WTC11 (cell line): ENCODE data around the gene OLFM2.

Source experiments
- CTCF ChIP-seq: fragments of 200-600 bp; IDR thresholded peaks from 2 replicates; pipeline ENCODE4 v1.8.0; 2022; ENCODE audit warnings: antibody characterized with exemption
- NR3C1 ChIP-seq: sonication (generic); formaldehyde crosslinking; conservative IDR thresholded peaks from 2 replicates; pipeline ENCODE4 v1.8.1; 2023; ENCODE audit warnings: low read depth, mild to moderate bottlenecking, missing genetic modification reagents
- RELA ChIP-seq: sonication (generic); formaldehyde crosslinking; IDR thresholded peaks from 2 replicates; pipeline ENCODE4 v1.8.1; 2022; ENCODE audit warnings: missing genetic modification reagents, mild to moderate bottlenecking, borderline replicate concordance
- TEAD1 ChIP-seq: sonication (generic); formaldehyde crosslinking; IDR thresholded peaks from 2 replicates; pipeline ENCODE4 v1.8.0; 2022; ENCODE audit warnings: mild to moderate bottlenecking, missing genetic modification reagents
- USF2 ChIP-seq: sonication (generic); formaldehyde crosslinking; IDR thresholded peaks from 2 replicates; pipeline ENCODE4 v1.8.1; 2023; ENCODE audit warnings: mild to moderate bottlenecking, missing genetic modification reagents, moderate library complexity
- ZBTB21 ChIP-seq: sonication (generic); formaldehyde crosslinking; IDR thresholded peaks from 2 replicates; pipeline ENCODE4 v1.8.1; 2023; ENCODE audit warnings: mild to moderate bottlenecking, missing genetic modification reagents, borderline replicate concordance
- ZNF232 ChIP-seq: sonication (generic); formaldehyde crosslinking; IDR thresholded peaks from 2 replicates; pipeline ENCODE4 v1.8.0; 2022; ENCODE audit warnings: mild to moderate bottlenecking, missing genetic modification reagents
- ZNF263 ChIP-seq: sonication (generic); formaldehyde crosslinking; IDR thresholded peaks from 2 replicates; pipeline ENCODE4 v1.8.1; 2022; ENCODE audit warnings: low read depth, mild to moderate bottlenecking, moderate library complexity, missing genetic modification reagents

GRCh38 chr19:9967326-9967725 lies 31.0 kb upstream of the OLFM2 start:
- TF ChIP-seq RELA (CRISPR knock-in tag): no peak
- no peak for TF ChIP-seq CTCF
- no peak for TF ChIP-seq ZNF232 (CRISPR knock-in tag)
- TF ChIP-seq ZBTB21 (CRISPR knock-in tag): no peak
- no peak for TF ChIP-seq TEAD1 (CRISPR knock-in tag)
- TF ChIP-seq NR3C1: no peak
- TF ChIP-seq USF2 (CRISPR knock-in tag): no peak
- TF ChIP-seq ZNF263 (CRISPR knock-in tag): no peak
